Choroid plexus epithelial cell (primary cell): ENCODE measurements around the gene SHTN1.

Experiments used
- DNase-seq: peaks from one replicate; pipeline ENCODE4 v3.0.0-alpha.2; 2010; ENCODE audit warnings: low read depth
- H3K4me3 ChIP-seq: 2 replicates; pipeline ENCODE4 v1.5.1; 2011; ENCODE audit warnings: low read depth, mild to moderate bottlenecking, control low read depth, low read length, moderate library complexity
- TF ChIP-seq, protein P1 (sequence below): conservative IDR thresholded peaks from 2 replicates; pipeline ENCODE4 v1.5.1; 2011; ENCODE audit warnings: low read depth, mild to moderate bottlenecking, control low read depth, inconsistent platforms, low read length, moderate library complexity

Gene SHTN1

DNA sequence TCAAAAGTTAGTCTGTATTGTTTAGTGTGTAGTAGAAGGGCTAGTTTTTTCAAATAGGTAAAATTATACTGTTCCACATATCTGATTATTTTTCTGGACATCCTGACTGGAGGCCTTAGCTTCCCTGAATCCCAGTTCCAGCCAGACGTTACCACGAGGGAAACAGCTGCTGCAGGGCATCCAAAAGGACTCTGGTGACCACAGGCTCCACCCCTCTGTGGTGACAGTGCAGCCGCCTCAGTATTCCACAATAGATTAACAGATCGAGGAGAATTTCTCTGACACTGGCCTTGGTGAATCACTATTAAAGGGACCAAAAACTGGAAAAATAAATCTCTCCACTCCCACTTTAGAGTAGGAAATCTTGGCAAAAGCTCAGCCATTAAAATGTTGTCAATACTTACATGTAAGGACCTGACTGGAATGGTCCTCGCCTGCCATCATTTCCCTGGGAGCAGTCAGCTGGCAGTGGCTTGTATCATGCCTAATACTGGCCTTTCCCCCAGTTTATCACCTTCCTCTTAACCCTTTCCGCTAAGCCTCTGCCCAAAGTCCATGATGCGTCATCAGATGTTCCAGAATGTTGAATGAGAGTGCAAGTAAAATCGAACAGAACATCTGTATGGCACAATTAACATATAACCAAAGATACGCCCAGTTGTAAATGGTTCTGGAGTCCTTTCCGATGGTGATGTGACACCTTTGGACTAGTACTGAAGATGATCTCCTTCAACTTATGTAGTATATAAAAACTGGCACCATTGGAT lies 124.1 kb downstream of the SHTN1 start:
- TF ChIP-seq, protein P1, sequence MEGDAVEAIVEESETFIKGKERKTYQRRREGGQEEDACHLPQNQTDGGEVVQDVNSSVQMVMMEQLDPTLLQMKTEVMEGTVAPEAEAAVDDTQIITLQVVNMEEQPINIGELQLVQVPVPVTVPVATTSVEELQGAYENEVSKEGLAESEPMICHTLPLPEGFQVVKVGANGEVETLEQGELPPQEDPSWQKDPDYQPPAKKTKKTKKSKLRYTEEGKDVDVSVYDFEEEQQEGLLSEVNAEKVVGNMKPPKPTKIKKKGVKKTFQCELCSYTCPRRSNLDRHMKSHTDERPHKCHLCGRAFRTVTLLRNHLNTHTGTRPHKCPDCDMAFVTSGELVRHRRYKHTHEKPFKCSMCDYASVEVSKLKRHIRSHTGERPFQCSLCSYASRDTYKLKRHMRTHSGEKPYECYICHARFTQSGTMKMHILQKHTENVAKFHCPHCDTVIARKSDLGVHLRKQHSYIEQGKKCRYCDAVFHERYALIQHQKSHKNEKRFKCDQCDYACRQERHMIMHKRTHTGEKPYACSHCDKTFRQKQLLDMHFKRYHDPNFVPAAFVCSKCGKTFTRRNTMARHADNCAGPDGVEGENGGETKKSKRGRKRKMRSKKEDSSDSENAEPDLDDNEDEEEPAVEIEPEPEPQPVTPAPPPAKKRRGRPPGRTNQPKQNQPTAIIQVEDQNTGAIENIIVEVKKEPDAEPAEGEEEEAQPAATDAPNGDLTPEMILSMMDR: no peak
- no peak for DNase-seq
- no peak overlapping the region for H3K4me3 ChIP-seq

DNA sequence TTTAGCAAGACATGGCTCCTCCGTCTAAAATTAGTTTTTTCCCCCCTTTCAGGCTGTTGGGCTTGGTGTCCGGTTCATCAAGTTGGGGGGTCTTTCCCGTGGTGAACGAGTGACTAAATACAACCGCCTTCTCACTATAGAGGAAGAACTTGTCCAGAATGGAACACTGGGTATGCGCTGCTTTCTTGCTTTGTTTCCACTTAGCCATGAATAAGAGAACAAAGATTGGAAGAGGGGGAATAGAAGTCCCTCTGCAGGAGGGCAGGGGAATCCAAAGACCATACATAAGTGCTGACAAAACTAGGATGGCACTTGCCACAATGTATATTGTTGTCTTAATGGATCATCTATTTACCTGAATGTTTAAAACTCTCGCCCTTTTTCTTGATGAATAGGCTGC lies 125.2 kb downstream of the SHTN1 start:
- DNase-seq: no peak
- TF ChIP-seq, protein P1: no peak
- H3K4me3 ChIP-seq: no peak overlapping the region

DNA sequence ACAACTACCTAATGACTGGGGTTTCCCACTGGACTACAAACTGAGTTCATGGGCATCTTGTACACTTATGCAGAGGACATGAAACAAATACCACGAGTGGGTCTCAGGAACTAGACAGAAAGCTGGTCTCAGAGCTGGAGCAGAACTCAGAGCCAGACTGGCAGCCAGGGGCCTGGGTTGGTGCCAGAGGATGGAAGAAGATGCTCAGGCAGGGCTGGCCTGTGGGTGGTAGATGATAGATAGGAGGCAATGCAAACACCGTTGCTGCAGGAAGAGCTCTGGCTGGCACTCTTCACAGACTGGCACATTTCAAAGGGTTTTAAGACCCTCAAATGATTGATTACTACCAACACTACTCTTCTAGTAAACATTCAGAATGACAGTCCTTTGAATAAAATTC lies 126.9 kb downstream of the SHTN1 start:
- H3K4me3 ChIP-seq: no peak overlapping the region
- no peak for DNase-seq
- TF ChIP-seq, protein P1: no peak

DNA sequence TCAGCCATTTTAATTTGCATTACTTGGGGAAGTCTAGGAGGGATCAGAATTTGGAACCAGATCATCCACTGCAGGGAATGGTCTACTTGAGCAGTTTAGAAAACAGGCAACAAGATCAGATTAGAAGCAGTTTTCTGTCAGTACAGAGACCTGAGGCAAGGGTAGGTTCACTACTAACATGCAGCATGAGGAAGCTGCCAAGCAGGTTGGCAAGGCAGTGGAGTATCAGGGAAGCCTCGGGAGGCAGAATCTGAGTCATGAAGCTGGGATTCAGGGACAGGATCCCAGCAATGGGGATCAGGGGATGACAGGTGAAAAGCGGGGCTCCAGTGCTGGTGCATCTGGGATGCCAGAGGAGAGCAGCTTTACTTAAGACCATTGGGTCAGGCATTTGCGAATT lies 127.6 kb downstream of the SHTN1 start:
- TF ChIP-seq, protein P1: no peak
- no peak overlapping the region for H3K4me3 ChIP-seq
- no peak for DNase-seq

DNA sequence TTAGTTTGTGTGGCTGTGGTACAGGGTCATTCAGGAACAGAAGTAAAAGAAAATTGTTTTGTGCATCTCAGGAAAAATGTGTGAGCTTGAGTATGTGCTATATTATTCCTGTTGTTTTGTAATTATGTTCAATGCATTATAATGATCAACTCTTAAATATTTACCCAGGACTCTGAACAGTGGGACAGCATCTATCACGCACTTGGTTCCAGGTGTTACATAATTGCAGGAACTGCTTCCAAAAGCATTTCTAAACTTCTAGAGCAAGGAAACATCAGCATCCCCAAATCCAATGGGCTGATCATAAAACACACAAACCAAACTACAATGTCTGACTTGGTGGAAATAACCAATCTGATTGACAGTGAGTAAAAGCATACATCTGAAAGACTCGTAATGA lies 129.1 kb downstream of the SHTN1 start:
- TF ChIP-seq, protein P1: no peak
- no peak for DNase-seq
- no peak overlapping the region for H3K4me3 ChIP-seq

DNA sequence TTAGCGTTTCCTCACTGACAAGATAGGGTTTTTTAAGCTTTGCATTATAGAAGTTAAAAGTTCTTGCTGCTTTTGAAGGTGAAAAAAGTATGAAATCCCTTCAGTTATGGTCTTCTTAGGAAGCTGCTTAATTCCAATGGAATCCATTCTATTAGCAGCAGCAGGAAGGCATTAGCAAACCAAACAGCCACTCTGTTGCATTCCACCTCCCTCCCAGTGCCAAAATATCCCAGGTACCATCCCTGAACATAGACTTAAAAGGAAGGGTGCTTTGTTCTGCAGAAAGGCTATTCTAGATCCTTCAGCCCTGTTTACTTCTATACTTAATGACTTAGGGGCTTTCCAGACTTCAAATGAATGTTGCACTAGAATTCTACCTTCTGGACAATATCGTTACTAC lies 131.9 kb downstream of the SHTN1 start:
- TF ChIP-seq, protein P1: no peak
- no peak for DNase-seq
- no peak overlapping the region for H3K4me3 ChIP-seq

DNA sequence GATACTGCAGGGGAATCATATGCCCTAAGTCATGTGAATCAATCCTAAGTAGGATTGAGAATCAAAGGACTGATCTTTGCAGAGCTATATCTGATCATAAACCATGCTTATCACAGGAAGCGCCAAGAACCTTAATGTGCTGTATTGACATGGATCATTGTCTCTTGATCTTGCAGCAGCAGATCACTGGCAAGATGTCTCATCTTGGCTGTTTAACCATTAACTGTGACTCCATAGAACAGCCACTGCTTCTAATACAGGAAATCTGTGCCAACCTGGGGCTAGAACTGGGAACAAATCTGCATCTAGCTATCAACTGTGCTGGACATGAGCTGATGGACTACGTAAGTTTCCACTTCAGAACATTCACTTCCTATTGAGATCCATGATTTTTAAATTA lies 134.0 kb downstream of the SHTN1 start:
- DNase-seq: no peak
- TF ChIP-seq, protein P1: no peak

More for the DNA sequence above, 134.0 kb downstream of the SHTN1 start:
- H3K4me3 ChIP-seq: no peak overlapping the region
